GM21528 (cell line): ENCODE measurements around the gene DENND2A.
"Not testable (repeated sequence)": the region's sequence is repeated elsewhere in the genome, so short reads cannot be mapped to it uniquely, and the experiment has no call there.

Experiments used
- ATAC-seq: cut with Tn5 transposase; IDR thresholded peaks from one replicate; pipeline ENCODE4 v1.9.1; 2021; ENCODE audit warnings: mild to moderate bottlenecking, moderate library complexity; ENCODE audit not compliant: unreplicated experiment, low FRiP score

The DENND2A gene

GRCh38 chr7:140623980-140624379 lies 16.6 kb downstream of the DENND2A start:
- ATAC-seq, result no peak

- ATAC-seq, result no peak
Measured at GRCh38 chr7:140621401-140622021, 19.1 kb downstream of the DENND2A start.

GRCh38 chr7:140619915-140620510 lies 20.6 kb downstream of the DENND2A start:
- not testable (repeated sequence) for ATAC-seq

GRCh38 chr7:140619176-140619575 lies 21.4 kb downstream of the DENND2A start:
- ATAC-seq, result no peak

GRCh38 chr7:140618306-140618705 lies 22.3 kb downstream of the DENND2A start:
- ATAC-seq, result no peak

GRCh38 chr7:140617081-140617480 lies 23.5 kb downstream of the DENND2A start:
- no peak for ATAC-seq

- ATAC-seq, result no peak
Measured at GRCh38 chr7:140616328-140616727, 24.3 kb downstream of the DENND2A start.

- no peak for ATAC-seq
Measured at GRCh38 chr7:140611641-140612040, 29.0 kb downstream of the DENND2A start.

- no peak for ATAC-seq
Measured at GRCh38 chr7:140610204-140611165, 30.1 kb downstream of the DENND2A start.

GRCh38 chr7:140609646-140610045 lies 31.0 kb downstream of the DENND2A start:
- ATAC-seq, result no peak

- ATAC-seq, result no peak
Measured at GRCh38 chr7:140607441-140607989, 33.1 kb downstream of the DENND2A start.

- ATAC-seq, result no peak
Measured at GRCh38 chr7:140605337-140605736, 35.3 kb downstream of the DENND2A start.

- no peak for ATAC-seq
Measured at GRCh38 chr7:140604760-140605159, 35.9 kb downstream of the DENND2A start.

GRCh38 chr7:140604076-140604475 lies 36.5 kb downstream of the DENND2A start:
- ATAC-seq, result no peak

- no peak for ATAC-seq
Measured at GRCh38 chr7:140601566-140602174, 38.9 kb downstream of the DENND2A start.

- no peak for ATAC-seq
Measured at GRCh38 chr7:140600341-140600740, 40.3 kb downstream of the DENND2A start.

GRCh38 chr7:140597428-140597949 lies 43.1 kb downstream of the DENND2A start:
- ATAC-seq, result no peak

GRCh38 chr7:140596519-140597427 lies 43.8 kb downstream of the DENND2A start:
- no peak for ATAC-seq

- ATAC-seq, result no peak
Measured at GRCh38 chr7:140595468-140596092, 45.0 kb downstream of the DENND2A start.
